Osteoblast (primary cell): ENCODE measurements around the gene RBM43. TPM values are rescaled to one million over a fixed set of nuclear protein-coding genes. Genes with fewer than 3 reads are reported as not detected.

Experiments used
- DNase-seq: peaks from one replicate; pipeline ENCODE4 v3.0.0; 2011; ENCODE audit warnings: low spot score, mixed read lengths; ENCODE audit not compliant: insufficient read length; ENCODE audit errors: missing footprints
- H2AFZ ChIP-seq: 2 replicates; pipeline ENCODE4 v1.6.0; 2011; ENCODE audit warnings: mild to moderate bottlenecking, low read length
- H3K27ac ChIP-seq: 2 replicates; pipeline ENCODE4 v1.5.1; 2011; ENCODE audit warnings: mild to moderate bottlenecking, low read depth, low read length, moderate library complexity
- H3K27me3 ChIP-seq: 2 replicates; pipeline ENCODE4 v1.6.0; 2012; ENCODE audit warnings: mild to moderate bottlenecking, control low read depth, inconsistent platforms, low read length, moderate library complexity; ENCODE audit not compliant: insufficient read depth
- H3K36me3 ChIP-seq: 2 replicates; pipeline ENCODE4 v1.5.1; 2011; ENCODE audit warnings: mild to moderate bottlenecking, low read length, control low read depth, moderate library complexity; ENCODE audit not compliant: insufficient read depth
- H3K4me1 ChIP-seq: 2 replicates; pipeline ENCODE4 v1.5.1; 2011; ENCODE audit warnings: mild to moderate bottlenecking, low read length, control low read depth, moderate library complexity; ENCODE audit not compliant: insufficient read depth
- H3K4me2 ChIP-seq: 2 replicates; pipeline ENCODE4 v1.6.0; 2011; ENCODE audit warnings: mild to moderate bottlenecking, low read length; ENCODE audit not compliant: insufficient read depth
- H3K4me3 ChIP-seq: fragments of 200-600 bp; sonication (generic); 3 replicates; pipeline ENCODE4 v1.5.1; 2012; ENCODE audit warnings: mild to moderate bottlenecking, low read length, inconsistent platforms; ENCODE audit not compliant: insufficient read depth
- H3K79me2 ChIP-seq: 2 replicates; pipeline ENCODE4 v1.6.0; 2012; ENCODE audit warnings: mild to moderate bottlenecking, low read length, control low read depth, inconsistent platforms; ENCODE audit not compliant: insufficient read depth
- H3K9me3 ChIP-seq: 2 replicates; pipeline ENCODE4 v1.5.1; 2011; ENCODE audit warnings: low read depth, low read length, control low read depth
- H4K20me1 ChIP-seq: 2 replicates; pipeline ENCODE4 v1.6.0; 2012; ENCODE audit warnings: mild to moderate bottlenecking, low read length, control low read depth; ENCODE audit not compliant: insufficient read depth
- total RNA-seq: library from RNA; depleted of rRNA; stranded (reverse); fragments of >200 nt; gene quantifications from 2 replicates; pipeline ENCODE4 v1.2.3, GENCODE V29; 2012
- TF ChIP-seq, protein P1 (sequence below): IDR thresholded peaks from 2 replicates; pipeline ENCODE4 v1.5.1; 2011; ENCODE audit warnings: mild to moderate bottlenecking, low read depth, low read length, moderate library complexity; ENCODE audit errors: extremely low read depth

RBM43 gene
- total RNA-seq, 1 donor = 11.6 TPM

DNA sequence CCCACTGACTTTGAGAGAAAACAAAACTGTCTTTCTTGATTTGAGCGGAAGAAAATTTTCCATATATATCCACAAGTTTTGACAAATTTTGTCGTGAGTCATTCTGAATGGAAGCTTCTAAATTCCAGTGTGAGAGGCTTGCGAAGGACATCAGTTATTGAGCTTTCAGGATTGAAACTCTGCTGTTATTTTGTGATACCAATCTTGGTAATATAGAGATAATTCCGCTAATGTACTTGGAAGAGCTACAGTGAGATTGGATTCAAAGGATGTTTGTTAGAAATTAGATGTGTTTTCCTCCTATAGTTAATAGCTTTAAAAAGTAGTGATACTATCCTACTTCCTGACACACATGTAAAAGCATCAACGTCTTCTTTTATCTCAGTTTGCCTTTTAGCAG lies 61.4 kb downstream of the RBM43 start:
- Histone ChIP-seq H4K20me1 (no peaks in the 10 kb centered on the region), H3K4me2 (no peak overlapping the region), H2AFZ (no peak overlapping the region), H3K27ac (no peak overlapping the region), H3K27me3 (no peaks in the 10 kb centered on the region), H3K36me3 (no peaks in the 10 kb centered on the region), H3K9me3 (no peaks in the 10 kb centered on the region), H3K79me2 (no peaks in the 10 kb centered on the region), H3K4me3 (no peak overlapping the region), H3K4me1 (no peaks in the 10 kb centered on the region)
- no peak for DNase-seq
- TF ChIP-seq, protein P1, sequence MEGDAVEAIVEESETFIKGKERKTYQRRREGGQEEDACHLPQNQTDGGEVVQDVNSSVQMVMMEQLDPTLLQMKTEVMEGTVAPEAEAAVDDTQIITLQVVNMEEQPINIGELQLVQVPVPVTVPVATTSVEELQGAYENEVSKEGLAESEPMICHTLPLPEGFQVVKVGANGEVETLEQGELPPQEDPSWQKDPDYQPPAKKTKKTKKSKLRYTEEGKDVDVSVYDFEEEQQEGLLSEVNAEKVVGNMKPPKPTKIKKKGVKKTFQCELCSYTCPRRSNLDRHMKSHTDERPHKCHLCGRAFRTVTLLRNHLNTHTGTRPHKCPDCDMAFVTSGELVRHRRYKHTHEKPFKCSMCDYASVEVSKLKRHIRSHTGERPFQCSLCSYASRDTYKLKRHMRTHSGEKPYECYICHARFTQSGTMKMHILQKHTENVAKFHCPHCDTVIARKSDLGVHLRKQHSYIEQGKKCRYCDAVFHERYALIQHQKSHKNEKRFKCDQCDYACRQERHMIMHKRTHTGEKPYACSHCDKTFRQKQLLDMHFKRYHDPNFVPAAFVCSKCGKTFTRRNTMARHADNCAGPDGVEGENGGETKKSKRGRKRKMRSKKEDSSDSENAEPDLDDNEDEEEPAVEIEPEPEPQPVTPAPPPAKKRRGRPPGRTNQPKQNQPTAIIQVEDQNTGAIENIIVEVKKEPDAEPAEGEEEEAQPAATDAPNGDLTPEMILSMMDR = no peak

DNA sequence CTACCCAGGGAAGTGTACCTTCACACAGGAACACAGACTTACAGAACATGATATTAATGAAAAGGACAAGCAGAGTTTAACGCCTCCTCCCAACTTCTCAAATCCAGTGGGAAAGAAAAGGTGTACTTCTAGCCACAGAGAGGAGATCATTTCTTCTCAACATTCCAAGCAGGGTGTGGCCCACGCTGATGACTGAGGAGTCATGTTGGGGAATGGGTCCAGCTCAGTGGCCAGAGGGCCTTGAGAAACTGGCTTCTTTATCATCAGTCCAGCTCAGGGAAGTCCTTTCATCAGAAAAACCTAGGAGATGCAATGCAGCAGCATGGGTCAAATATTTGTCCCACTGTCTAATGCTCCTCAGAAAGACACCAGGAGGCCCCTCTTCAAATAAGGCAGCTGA lies 63.0 kb downstream of the RBM43 start:
- TF ChIP-seq, protein P1 = no peak
- DNase-seq = no peak
- Histone ChIP-seq H4K20me1 (no peaks in the 10 kb centered on the region), H3K27ac (no peak overlapping the region), H3K4me1 (no peaks in the 10 kb centered on the region), H3K79me2 (no peaks in the 10 kb centered on the region), H3K9me3 (no peaks in the 10 kb centered on the region), H2AFZ (no peak overlapping the region), H3K27me3 (no peaks in the 10 kb centered on the region), H3K4me2 (no peak overlapping the region), H3K36me3 (no peaks in the 10 kb centered on the region), H3K4me3 (no peak overlapping the region)

Other genes starting within 250 kb of the RBM43 start
- 15.9 and 21.0 TPM in 2 replicates for gene NMI, start 27.8 kb upstream of the RBM43 start, total RNA-seq
- 43.1 and 61.6 TPM in 2 replicates for gene TNFAIP6, start 95.7 kb upstream of the RBM43 start, total RNA-seq
- 45.1 and 48.5 TPM in 2 replicates for gene RIF1, start 148.0 kb upstream of the RBM43 start, total RNA-seq